ENCODE results near the gene HS2ST1.

DNA sequence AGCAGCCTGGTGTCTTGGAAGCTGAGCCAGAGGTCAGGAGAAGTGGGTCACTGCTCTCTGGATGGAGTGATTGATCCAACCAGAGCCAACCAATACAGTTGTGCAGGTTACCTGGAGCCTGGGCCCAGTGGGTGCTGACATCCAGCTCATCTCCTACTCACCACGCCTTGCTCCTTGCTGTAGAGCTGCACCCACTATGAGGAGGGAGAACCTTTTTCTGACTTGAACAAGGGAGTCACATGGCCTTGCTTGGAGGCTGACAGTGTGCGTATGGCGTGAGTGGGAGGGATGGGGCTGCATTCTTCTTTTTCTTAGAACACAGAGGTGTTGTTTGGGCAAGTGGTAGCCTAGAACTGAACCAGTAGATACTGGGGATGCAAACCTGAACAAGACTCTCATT, 213.1 kb downstream of the HS2ST1 start:
- TF ChIP-seq POLR2A (IDR thresholded peaks at IDR 0.05; ENCODE audit: low read depth, low read length): no peak
- no peak for TF ChIP-seq POLR2AphosphoS5 (IDR thresholded peaks at IDR 0.05; ENCODE audit: low read depth, low read length)
